Epidermal melanocyte (primary cell): ENCODE results near the gene MAST2.
"Not testable (repeated sequence)": the region's sequence is repeated elsewhere in the genome, so short reads cannot be mapped to it uniquely, and the experiment has no call there.

Experiments
- DNase-seq: peaks from one replicate; pipeline ENCODE4 v3.0.0; 2011; ENCODE audit warnings: low spot score; ENCODE audit not compliant: insufficient read length

Gene MAST2

GRCh38 chr1:45892068-45892785 is 88.8 kb downstream of the MAST2 start:
- DNase-seq: peak; percentile 22

GRCh38 chr1:45894331-45894730 is 90.9 kb downstream of the MAST2 start:
- no peak for DNase-seq

- no peak for DNase-seq
Measured at GRCh38 chr1:45894921-45895320, 91.5 kb downstream of the MAST2 start.

GRCh38 chr1:45895406-45895805 is 92.0 kb downstream of the MAST2 start:
- no peak for DNase-seq

- no peak for DNase-seq
Measured at GRCh38 chr1:45906883-45907282, 103.5 kb downstream of the MAST2 start.

GRCh38 chr1:45908611-45909140 is 105.3 kb downstream of the MAST2 start:
- no peak for DNase-seq

- no peak for DNase-seq
Measured at GRCh38 chr1:45911634-45912033, 108.2 kb downstream of the MAST2 start.

GRCh38 chr1:45913183-45913683 is 109.8 kb downstream of the MAST2 start:
- peak; percentile 23 for DNase-seq

- DNase-seq: no peak
Measured at GRCh38 chr1:45913731-45914501, 110.5 kb downstream of the MAST2 start.

GRCh38 chr1:45914836-45915235 is 111.4 kb downstream of the MAST2 start:
- DNase-seq: no peak

- no peak for DNase-seq
Measured at GRCh38 chr1:45922374-45922773, 119.0 kb downstream of the MAST2 start.

- DNase-seq: no peak
Measured at GRCh38 chr1:45922813-45923212, 119.4 kb downstream of the MAST2 start.

- DNase-seq: no peak
Measured at GRCh38 chr1:45923343-45923742, 119.9 kb downstream of the MAST2 start.

GRCh38 chr1:45924736-45925135 is 121.3 kb downstream of the MAST2 start:
- DNase-seq: no peak

- no peak for DNase-seq
Measured at GRCh38 chr1:45925728-45926287, 122.4 kb downstream of the MAST2 start.

GRCh38 chr1:45926330-45926729 is 122.9 kb downstream of the MAST2 start:
- DNase-seq: no peak

- not testable (repeated sequence) for DNase-seq
Measured at GRCh38 chr1:45927231-45927915, 124.0 kb downstream of the MAST2 start.

GRCh38 chr1:45928486-45929205 is 125.2 kb downstream of the MAST2 start:
- no peak for DNase-seq

- DNase-seq: no peak
Measured at GRCh38 chr1:45929257-45929687, 125.9 kb downstream of the MAST2 start.

- no peak for DNase-seq
Measured at GRCh38 chr1:45930258-45931150, 127.1 kb downstream of the MAST2 start.
